ENCODE data around the gene GLB1L3. TPM values are rescaled to one million over a fixed set of nuclear protein-coding genes. Genes with fewer than 3 reads are reported as not detected.

The GLB1L3 gene
- total RNA-seq, 3 donors from 2014 or later (not counting 1 experiment from before 2014, with no cell fraction given) = 0.38 TPM; not detected in 2

GRCh38 chr11:134260983-134261382, 15.2 kb upstream of the GLB1L3 start:
- Mint-ChIP-seq H3K9me3 (no peaks in the 10 kb centered on the region), H3K36me3 (peaks cover 7% of the 10 kb centered on the region), H3K27ac (no peak overlapping the region), H3K27me3 (ENCODE audit: low read depth in 2 of 2) (no peaks in the 10 kb centered on the region), H3K4me3 (no peak overlapping the region), H3K4me1 (peaks cover 0 to 8% of the 10 kb centered on the region in 2 donors)
- no peak overlapping the region for H3K27ac ChIP-seq (ENCODE audit: low read length)
- H3K9me3 ChIP-seq (ENCODE audit: control insufficient read depth, insufficient read depth, low read length) = no peaks in the 10 kb centered on the region
- no peaks in the 10 kb centered on the region for H3K27me3 ChIP-seq (ENCODE audit: control insufficient read depth, insufficient read depth, low read length)
- TF ChIP-seq, protein P1, sequence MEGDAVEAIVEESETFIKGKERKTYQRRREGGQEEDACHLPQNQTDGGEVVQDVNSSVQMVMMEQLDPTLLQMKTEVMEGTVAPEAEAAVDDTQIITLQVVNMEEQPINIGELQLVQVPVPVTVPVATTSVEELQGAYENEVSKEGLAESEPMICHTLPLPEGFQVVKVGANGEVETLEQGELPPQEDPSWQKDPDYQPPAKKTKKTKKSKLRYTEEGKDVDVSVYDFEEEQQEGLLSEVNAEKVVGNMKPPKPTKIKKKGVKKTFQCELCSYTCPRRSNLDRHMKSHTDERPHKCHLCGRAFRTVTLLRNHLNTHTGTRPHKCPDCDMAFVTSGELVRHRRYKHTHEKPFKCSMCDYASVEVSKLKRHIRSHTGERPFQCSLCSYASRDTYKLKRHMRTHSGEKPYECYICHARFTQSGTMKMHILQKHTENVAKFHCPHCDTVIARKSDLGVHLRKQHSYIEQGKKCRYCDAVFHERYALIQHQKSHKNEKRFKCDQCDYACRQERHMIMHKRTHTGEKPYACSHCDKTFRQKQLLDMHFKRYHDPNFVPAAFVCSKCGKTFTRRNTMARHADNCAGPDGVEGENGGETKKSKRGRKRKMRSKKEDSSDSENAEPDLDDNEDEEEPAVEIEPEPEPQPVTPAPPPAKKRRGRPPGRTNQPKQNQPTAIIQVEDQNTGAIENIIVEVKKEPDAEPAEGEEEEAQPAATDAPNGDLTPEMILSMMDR (IDR thresholded peaks at IDR 0.05) = no peak
- peaks cover 7% of the 10 kb centered on the region for H3K4me1 ChIP-seq (ENCODE audit: control insufficient read depth, insufficient read depth, low read length)
- DNase-seq (no peak), ATAC-seq (no peak)
- intact Hi-C loops (cut with micrococcal nuclease) = no loop called here
- 95% methylated on average over 16 of the region's 16 CpGs for WGBS (ENCODE audit: insufficient coverage)
- H3K4me3 ChIP-seq (ENCODE audit: low read length) = no peak overlapping the region
- peaks cover 48% of the 10 kb centered on the region for H3K36me3 ChIP-seq (ENCODE audit: control insufficient read depth, insufficient read depth, low read length)

- DNase-seq (peak in 1 of 2 donors; percentile 69), ATAC-seq (peak in 1 of 3 donors; percentile 50)
- H3K36me3 ChIP-seq (ENCODE audit: control insufficient read depth, insufficient read depth, low read length) = peaks cover 48% of the 10 kb centered on the region
- H3K27me3 ChIP-seq (ENCODE audit: control insufficient read depth, insufficient read depth, low read length) = no peaks in the 10 kb centered on the region
- WGBS (ENCODE audit: insufficient coverage) = 88% methylated on average over 14 of the region's 14 CpGs
- H3K27ac ChIP-seq (ENCODE audit: low read length) = no peak overlapping the region
- TF ChIP-seq, protein P1 (IDR thresholded peaks at IDR 0.05) = no peak
- Mint-ChIP-seq H3K4me1 (peaks cover 0 to 4% of the 10 kb centered on the region in 2 donors), H3K27ac (no peak overlapping the region), H3K27me3 (ENCODE audit: low read depth in 2 of 2) (no peaks in the 10 kb centered on the region), H3K36me3 (peaks cover 7% of the 10 kb centered on the region), H3K9me3 (no peaks in the 10 kb centered on the region), H3K4me3 (no peak overlapping the region)
- peaks cover 7% of the 10 kb centered on the region for H3K4me1 ChIP-seq (ENCODE audit: control insufficient read depth, insufficient read depth, low read length)
- intact Hi-C loops (cut with micrococcal nuclease) = no loop called here
- no peaks in the 10 kb centered on the region for H3K9me3 ChIP-seq (ENCODE audit: control insufficient read depth, insufficient read depth, low read length)
- H3K4me3 ChIP-seq (ENCODE audit: low read length) = no peak overlapping the region
Measured at GRCh38 chr11:134261626-134262488, 14.3 kb upstream of the GLB1L3 start.

- intact Hi-C loops (cut with micrococcal nuclease) = no loop called here
- DNase-seq = no peak
- H3K4me3 Mint-ChIP-seq = no peak overlapping the region
- peaks cover 0 to 4% of the 10 kb centered on the region in 2 donors for H3K27me3 Mint-ChIP-seq (ENCODE audit: low read depth in 2 of 2)
- H3K36me3 Mint-ChIP-seq = no peaks in the 10 kb centered on the region
- peaks cover 2 to 7% of the 10 kb centered on the region in 2 donors for H3K4me1 Mint-ChIP-seq
- H3K27ac ChIP-seq (ENCODE audit: low read length) = no peak overlapping the region
- H3K27me3 ChIP-seq (ENCODE audit: control insufficient read depth, insufficient read depth, low read length) = no peaks in the 10 kb centered on the region
- no peak for ATAC-seq
- no peaks in the 10 kb centered on the region for H3K9me3 Mint-ChIP-seq
- no peak overlapping the region for H3K27ac Mint-ChIP-seq
- WGBS (ENCODE audit: insufficient coverage) = 93% methylated on average over 7 of the region's 7 CpGs
- no peak overlapping the region for H3K4me3 ChIP-seq (ENCODE audit: low read length)
- peaks cover 31% of the 10 kb centered on the region for H3K36me3 ChIP-seq (ENCODE audit: control insufficient read depth, insufficient read depth, low read length)
- H3K9me3 ChIP-seq (ENCODE audit: control insufficient read depth, insufficient read depth, low read length) = no peaks in the 10 kb centered on the region
- peaks cover 13% of the 10 kb centered on the region for H3K4me1 ChIP-seq (ENCODE audit: control insufficient read depth, insufficient read depth, low read length)
- TF ChIP-seq, protein P1 (IDR thresholded peaks at IDR 0.05) = no peak
Measured at GRCh38 chr11:134264966-134265764, 11.0 kb upstream of the GLB1L3 start.
